MCF 10A (cell line): ENCODE data around the gene HAGHL. TPM values are rescaled to one million over a fixed set of nuclear protein-coding genes. Genes with fewer than 3 reads are reported as not detected.

Experiments
- BruUV-seq: library from RNA; stranded (reverse); fragments of 400-500 nt; replicated peaks from 2 replicates; lab custom pipeline; 2021; lab: Mats Ljungman, UMichigan
- CTCF ChIA-PET: fragments of 300-600 bp; sonication (Branson Sonifier 250); formaldehyde crosslinking; extraction: SDS; loops from one replicate; lab custom pipeline; 2021; ENCODE audit warnings: antibody characterized with exemption, inconsistent platforms; lab: Yijun Ruan, JAX
- POLR2A ChIA-PET: fragments of 300-600, 350-650 bp; sonication (Branson Sonifier 250); formaldehyde crosslinking; extraction: SDS; loops from one replicate; lab custom pipeline; 2020; ENCODE audit warnings: antibody characterized with exemption, inconsistent platforms; lab: Yijun Ruan, JAX
- DNase-seq: peaks from one replicate; pipeline ENCODE4 v3.0.0-alpha.2; 2018; ENCODE audit not compliant: unreplicated experiment
- H3K27ac Mint-ChIP-seq: one replicate; pipeline ENCODE4 v1.8.0; 2022; ENCODE audit warnings: mild to moderate bottlenecking, low read depth, mixed read lengths; ENCODE audit not compliant: unreplicated experiment
- H3K27me3 Mint-ChIP-seq: one replicate; pipeline ENCODE4 v1.8.0; 2022; ENCODE audit warnings: mixed read lengths; ENCODE audit not compliant: insufficient read depth, unreplicated experiment
- H3K36me3 Mint-ChIP-seq: one replicate; pipeline ENCODE4 v1.8.0; 2022; ENCODE audit warnings: mild to moderate bottlenecking, moderate library complexity, mixed read lengths; ENCODE audit not compliant: insufficient read depth, unreplicated experiment
- H3K4me1 Mint-ChIP-seq: one replicate; pipeline ENCODE4 v1.8.0; 2022; ENCODE audit warnings: mixed read lengths; ENCODE audit not compliant: insufficient read depth, unreplicated experiment
- H3K4me3 Mint-ChIP-seq: one replicate; pipeline ENCODE4 v1.8.0; 2022; ENCODE audit warnings: mild to moderate bottlenecking, moderate library complexity, mixed read lengths; ENCODE audit not compliant: unreplicated experiment
- H3K9me3 Mint-ChIP-seq: one replicate; pipeline ENCODE4 v1.8.0; 2022; ENCODE audit warnings: mixed read lengths; ENCODE audit not compliant: unreplicated experiment
- CTCF ChIP-seq: fragments of 200-600 bp; IDR thresholded peaks from one replicate; pipeline ENCODE4 v1.8.0; 2022; ENCODE audit warnings: antibody characterized with exemption, mild to moderate bottlenecking; ENCODE audit not compliant: unreplicated experiment
- intact Hi-C: fragments of 100-400 bp; cut with micrococcal nuclease; formaldehyde crosslinking; loops from 2 replicates; pipeline ENCODE4 v1.14.1; 2022
- total RNA-seq: library from RNA; stranded (reverse); gene quantifications from 2 replicates; pipeline ENCODE4 v1.2.3, GENCODE V29; 2022

Gene HAGHL
- total RNA-seq, 1 experiment from 2014 or later, result 24.5 TPM

GRCh38 chr16:728890-729744 is 2.2 kb downstream of the HAGHL start:
- Mint-ChIP-seq H3K9me3 (no peaks in the 10 kb centered on the region), H3K4me3 (peak overlapping the region; percentile 65), H3K27ac (no peak overlapping the region), H3K4me1 (no peaks in the 10 kb centered on the region), H3K36me3 (peaks cover 34% of the 10 kb centered on the region), H3K27me3 (no peaks in the 10 kb centered on the region)
- TF ChIP-seq CTCF, result no peak
- POLR2A ChIA-PET, result interaction anchor here (1.0 to 9.6 kb wide), 10 partner anchors 8 to 58 kb away, joined by 3 to 124 read pairs (median 8); partner anchors contain the start of genes ANTKMT, CIAO3, METRN and MSLN
- intact Hi-C loops, result loop anchor here (5.0 kb wide), 1 partner anchor 58 kb away; the partner anchor contains the start of genes CHTF18 and RPUSD1
- TSS peak; percentile 26 for BruUV-seq
- no peak for DNase-seq
- CTCF ChIA-PET, result interaction anchor here (0.6 to 1.1 kb wide), 4 partner anchors 9 to 195 kb away, joined by 3 to 4 read pairs (median 4); no protein-coding TSS in a partner anchor

GRCh38 chr16:729768-730665 is 3.1 kb downstream of the HAGHL start:
- intact Hi-C loops, result loop anchor here (5.0 kb wide), 1 partner anchor 57 kb away; the partner anchor contains the start of genes CHTF18 and RPUSD1
- no peak overlapping the region for H3K27ac Mint-ChIP-seq
- H3K9me3 Mint-ChIP-seq, result no peaks in the 10 kb centered on the region
- no peak for DNase-seq
- H3K27me3 Mint-ChIP-seq, result no peaks in the 10 kb centered on the region
- H3K4me1 Mint-ChIP-seq, result no peaks in the 10 kb centered on the region
- H3K4me3 Mint-ChIP-seq, result no peak overlapping the region
- TSS peak; percentile 15 for BruUV-seq
- H3K36me3 Mint-ChIP-seq, result peaks cover 41% of the 10 kb centered on the region
- ChIA-PET POLR2A (interaction anchor here (1.1 to 3.5 kb wide), 5 partner anchors 9 to 46 kb away, joined by 3 to 23 read pairs (median 4); partner anchors contain the start of genes ANTKMT, CIAO3, JMJD8 and METRN), CTCF (interaction anchor here (0.5 to 1.4 kb wide), 7 partner anchors 10 to 306 kb away, joined by 3 to 6 read pairs (median 4); no protein-coding TSS in a partner anchor)
- no peak for TF ChIP-seq CTCF

GRCh38 chr16:730666-731509 is 4.0 kb downstream of the HAGHL start:
- no peak for DNase-seq
- no peak for TF ChIP-seq CTCF

More at GRCh38 chr16:730666-731509, 4.0 kb downstream of the HAGHL start:
- CTCF ChIA-PET, result interaction anchor here (0.5 to 1.7 kb wide), 4 partner anchors 9 to 52 kb away, joined by 3 to 6 read pairs (median 5); partner anchors contain the start of gene CIAO3
- Mint-ChIP-seq H3K4me3 (no peak overlapping the region), H3K27me3 (no peaks in the 10 kb centered on the region), H3K27ac (no peak overlapping the region), H3K9me3 (no peaks in the 10 kb centered on the region), H3K4me1 (no peaks in the 10 kb centered on the region), H3K36me3 (peaks cover 42% of the 10 kb centered on the region)
- POLR2A ChIA-PET, result interaction anchor here (1.1 to 3.5 kb wide), 5 partner anchors 10 to 47 kb away, joined by 3 to 23 read pairs (median 4); partner anchors contain the start of genes ANTKMT, CIAO3, JMJD8 and METRN
- BruUV-seq, result no TSS peak
- intact Hi-C loops, result no loop called here
